ENCODE measurements around the gene ENOX1.

ENOX1 gene

DNA sequence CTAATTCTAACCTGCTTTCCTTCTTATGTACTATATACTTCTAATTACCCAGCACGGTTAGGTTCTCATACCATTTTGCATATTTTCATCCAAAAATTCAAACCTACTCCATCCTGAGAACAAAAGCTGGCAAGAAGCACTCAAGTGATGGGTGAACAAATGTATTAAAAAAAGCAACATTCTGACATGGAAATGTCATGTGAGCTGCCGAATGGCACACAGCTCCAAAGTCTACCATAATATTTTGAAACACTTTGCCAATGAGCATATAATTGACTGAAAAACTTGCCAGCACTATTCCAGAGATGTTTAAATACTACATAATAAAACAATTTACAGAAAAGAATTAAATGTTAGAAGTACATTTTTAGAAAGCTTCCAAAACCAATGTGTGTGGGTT lies 274.6 kb downstream of the ENOX1 start:
- TF ChIP-seq, protein P1, sequence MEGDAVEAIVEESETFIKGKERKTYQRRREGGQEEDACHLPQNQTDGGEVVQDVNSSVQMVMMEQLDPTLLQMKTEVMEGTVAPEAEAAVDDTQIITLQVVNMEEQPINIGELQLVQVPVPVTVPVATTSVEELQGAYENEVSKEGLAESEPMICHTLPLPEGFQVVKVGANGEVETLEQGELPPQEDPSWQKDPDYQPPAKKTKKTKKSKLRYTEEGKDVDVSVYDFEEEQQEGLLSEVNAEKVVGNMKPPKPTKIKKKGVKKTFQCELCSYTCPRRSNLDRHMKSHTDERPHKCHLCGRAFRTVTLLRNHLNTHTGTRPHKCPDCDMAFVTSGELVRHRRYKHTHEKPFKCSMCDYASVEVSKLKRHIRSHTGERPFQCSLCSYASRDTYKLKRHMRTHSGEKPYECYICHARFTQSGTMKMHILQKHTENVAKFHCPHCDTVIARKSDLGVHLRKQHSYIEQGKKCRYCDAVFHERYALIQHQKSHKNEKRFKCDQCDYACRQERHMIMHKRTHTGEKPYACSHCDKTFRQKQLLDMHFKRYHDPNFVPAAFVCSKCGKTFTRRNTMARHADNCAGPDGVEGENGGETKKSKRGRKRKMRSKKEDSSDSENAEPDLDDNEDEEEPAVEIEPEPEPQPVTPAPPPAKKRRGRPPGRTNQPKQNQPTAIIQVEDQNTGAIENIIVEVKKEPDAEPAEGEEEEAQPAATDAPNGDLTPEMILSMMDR (conservative IDR thresholded peaks at IDR 0.05; ENCODE audit: low read depth, low read length): no peak
- DNase-seq (ENCODE audit: low read depth): no peak
- no peak overlapping the region for H3K4me3 ChIP-seq (ENCODE audit: low read length)

- TF ChIP-seq, protein P1 (conservative IDR thresholded peaks at IDR 0.05; ENCODE audit: low read depth, low read length): no peak
- DNase-seq (ENCODE audit: low read depth): no peak
- H3K4me3 ChIP-seq (ENCODE audit: low read length): no peak overlapping the region
Observed at GRCh38 chr13:43510956-43511901, 275.5 kb downstream of the ENOX1 start.

- DNase-seq (ENCODE audit: low read depth): no peak
- TF ChIP-seq, protein P1 (conservative IDR thresholded peaks at IDR 0.05; ENCODE audit: low read depth, low read length): no peak
- H3K4me3 ChIP-seq (ENCODE audit: low read length): no peak overlapping the region
Observed at GRCh38 chr13:43495732-43496131, 291.0 kb downstream of the ENOX1 start.

- no peak overlapping the region for H3K4me3 ChIP-seq (ENCODE audit: low read length)
- TF ChIP-seq, protein P1 (conservative IDR thresholded peaks at IDR 0.05; ENCODE audit: low read depth, low read length): no peak
- DNase-seq (ENCODE audit: low read depth): no peak
Observed at GRCh38 chr13:43494206-43494605, 292.6 kb downstream of the ENOX1 start.

GRCh38 chr13:43493496-43494000 lies 293.2 kb downstream of the ENOX1 start:
- no peak for DNase-seq (ENCODE audit: low read depth)
- no peak overlapping the region for H3K4me3 ChIP-seq (ENCODE audit: low read length)
- TF ChIP-seq, protein P1 (conservative IDR thresholded peaks at IDR 0.05; ENCODE audit: low read depth, low read length): no peak

DNA sequence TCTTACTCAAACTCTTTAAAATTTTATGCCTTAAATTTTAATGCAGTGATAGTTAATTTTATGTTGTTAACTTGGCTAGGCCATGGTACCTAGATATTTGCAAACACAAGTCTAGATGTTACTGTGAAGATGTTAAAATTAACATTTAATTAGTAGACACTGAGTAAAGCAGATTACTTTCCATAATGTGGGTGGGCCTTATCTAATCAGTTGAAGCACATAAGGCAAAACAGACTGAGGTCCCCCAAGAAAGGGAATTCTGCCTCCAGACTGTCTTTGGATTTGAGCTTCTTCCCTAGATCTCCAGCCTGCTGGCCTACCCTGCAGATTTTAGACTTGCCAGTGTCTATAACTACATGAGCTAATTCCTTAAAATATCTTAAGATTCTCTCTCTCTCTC lies 294.0 kb downstream of the ENOX1 start:
- TF ChIP-seq, protein P1 (conservative IDR thresholded peaks at IDR 0.05; ENCODE audit: low read depth, low read length): no peak
- H3K4me3 ChIP-seq (ENCODE audit: low read length): no peak overlapping the region
- no peak for DNase-seq (ENCODE audit: low read depth)

GRCh38 chr13:43492311-43492710 lies 294.5 kb downstream of the ENOX1 start:
- TF ChIP-seq, protein P1 (conservative IDR thresholded peaks at IDR 0.05; ENCODE audit: low read depth, low read length): no peak
- H3K4me3 ChIP-seq (ENCODE audit: low read length): no peak overlapping the region
- no peak for DNase-seq (ENCODE audit: low read depth)
